Endothelial cell of umbilical vein (primary cell): ENCODE measurements around the gene GRWD1. TPM values are rescaled to one million over a fixed set of nuclear protein-coding genes. Genes with fewer than 3 reads are reported as not detected.

Experiments
- BruUV-seq: library from RNA; stranded (reverse); fragments of 400-500 nt; replicated peaks from 2 replicates; lab custom pipeline; 2021; lab: Mats Ljungman, UMichigan
- CTCF ChIA-PET: fragments of 300-600, 350-600 bp; sonication (Branson Sonifier 250); formaldehyde crosslinking; loops from one replicate; lab custom pipeline; 2021; ENCODE audit warnings: antibody characterized with exemption, inconsistent platforms; lab: Charles Lee
- POLR2A ChIA-PET: fragments of 300-600, 350-600 bp; sonication (Branson Sonifier 250); formaldehyde crosslinking; loops from one replicate; lab custom pipeline; 2021; ENCODE audit warnings: antibody characterized with exemption, inconsistent platforms; lab: Charles Lee
- DNase-seq: peaks from one replicate; pipeline ENCODE4 v3.0.0-alpha.2; 2011; ENCODE audit warnings: low read depth, low spot score
- FAIRE-seq: peaks from 2 replicates; lab custom pipeline; 2011; peaks lifted over from hg19 to GRCh38; lab: Jason Lieb, UNC
- H2AFZ ChIP-seq: 2 replicates; pipeline ENCODE4 v1.6.0; 2012; ENCODE audit warnings: low read depth, low read length, control low read depth, inconsistent platforms
- H3K27ac ChIP-seq: 2 replicates; pipeline ENCODE4 v1.5.1; 2011; ENCODE audit warnings: low read depth, mild to moderate bottlenecking, control low read depth, low read length, moderate library complexity; ENCODE audit not compliant: insufficient read depth
- H3K27me3 ChIP-seq, 2 experiments: 2 replicates each; pipeline versions ENCODE4 v1.6.0 to v1.6.1; 2011; ENCODE audit warnings: low read length in 2 of 2, mixed read lengths in 1 of 2; ENCODE audit not compliant: control insufficient read depth in 2 of 2, insufficient read depth in 2 of 2
- H3K36me3 ChIP-seq, 2 experiments: 2 replicates in 1 of 2; 3 replicates in 1 of 2; pipeline ENCODE4 v1.5.1; 2011; ENCODE audit warnings: low read length in 2 of 2, mild to moderate bottlenecking in 1 of 2, moderate library complexity in 1 of 2; ENCODE audit not compliant: control insufficient read depth in 2 of 2, insufficient read depth in 2 of 2; ENCODE audit errors: extremely low read depth in 1 of 2
- H3K4me1 ChIP-seq: 3 replicates; pipeline ENCODE4 v1.5.1; 2011; ENCODE audit warnings: mild to moderate bottlenecking, low read length; ENCODE audit not compliant: control insufficient read depth, insufficient read depth; ENCODE audit errors: extremely low read depth
- H3K4me2 ChIP-seq: 2 replicates; pipeline ENCODE4 v1.6.1; 2011; ENCODE audit warnings: low read length, control low read depth, mixed read lengths; ENCODE audit not compliant: insufficient read depth
- H3K4me3 ChIP-seq, 3 experiments: fragments of 200-600 bp in 1 of 3; sonication (generic), shearing (Covaris generic) in 1 of 3; replicated peaks in 1 of 3; 2 replicates each; pipeline ENCODE4 v1.5.1; 2011 to 2016; ENCODE audit warnings: control low read depth in 3 of 3, low read length in 3 of 3, mild to moderate bottlenecking in 2 of 3, inconsistent platforms in 1 of 3, low read depth in 1 of 3, moderate library complexity in 1 of 3; ENCODE audit not compliant: insufficient read depth in 1 of 3
- H3K79me2 ChIP-seq: 2 replicates; pipeline ENCODE4 v1.6.0; 2012; ENCODE audit warnings: low read length, inconsistent platforms; ENCODE audit not compliant: control insufficient read depth, insufficient read depth
- H3K9ac ChIP-seq: replicated peaks from 2 replicates; pipeline ENCODE3; 2011; ENCODE audit warnings: low read length, control low read depth; ENCODE audit not compliant: insufficient read depth; ENCODE audit errors: extremely low read depth
- H3K9me1 ChIP-seq: replicated peaks from 3 replicates; pipeline ENCODE4 v1.6.0; 2011; ENCODE audit warnings: mild to moderate bottlenecking, low read length; ENCODE audit not compliant: control insufficient read depth, insufficient read depth; ENCODE audit errors: extremely low read depth
- H3K9me3 ChIP-seq: replicated peaks from 2 replicates; pipeline ENCODE4 v1.5.1; 2012; ENCODE audit warnings: low read length, inconsistent platforms; ENCODE audit not compliant: control insufficient read depth, insufficient read depth
- H4K20me1 ChIP-seq: replicated peaks from 2 replicates; pipeline ENCODE3; 2011; ENCODE audit warnings: mild to moderate bottlenecking, low read length; ENCODE audit not compliant: control insufficient read depth, insufficient read depth; ENCODE audit errors: extremely low read depth
- FOS ChIP-seq: IDR thresholded peaks from 2 replicates; pipeline ENCODE4 v1.6.1; 2011; ENCODE audit warnings: mild to moderate bottlenecking, low read length, moderate library complexity, borderline replicate concordance; ENCODE audit not compliant: insufficient read depth
- JUN ChIP-seq: IDR thresholded peaks from 2 replicates; pipeline ENCODE4 v1.6.1; 2011; ENCODE audit warnings: borderline replicate concordance, low read depth; ENCODE audit not compliant: insufficient read length, insufficient read depth
- MYC ChIP-seq: IDR thresholded peaks from one replicate; pipeline ENCODE4 v1.6.1; 2011; ENCODE audit warnings: mild to moderate bottlenecking, low read depth, low read length
- POLR2A ChIP-seq: IDR thresholded peaks from 2 replicates; pipeline ENCODE4 v1.6.1; 2012; ENCODE audit warnings: low read depth, mild to moderate bottlenecking, control low read depth, low read length
- POLR2AphosphoS5 ChIP-seq: IDR thresholded peaks from 2 replicates; pipeline ENCODE4 v1.6.1; 2012; ENCODE audit warnings: low read depth, mild to moderate bottlenecking, control low read depth, low read length, moderate library complexity; ENCODE audit not compliant: insufficient read depth
- dilution Hi-C: fragments of 300-500 bp; cut with MboI; formaldehyde crosslinking; loops from one replicate; pipeline ENCODE4 v1.15.0; 2019; ENCODE audit warnings: low sequenced_read_pairs; ENCODE audit not compliant: extremely low pct_ligation_motif_present
- intact Hi-C: fragments of 100-400 bp; cut with micrococcal nuclease; formaldehyde crosslinking; loops from one replicate; pipeline ENCODE4 v1.10.0; 2022
- polyA plus RNA-seq, 4 experiments: library from polyadenylated mRNA; depleted of rRNA in 3 of 4; stranded (reverse) in 3 of 4; unstranded in 1 of 4; fragments of >200 nt; gene quantifications; 2 replicates each; pipeline versions ENCODE4 v1.2.1 to v1.2.3, GENCODE V29; 2011 to 2012; ENCODE audit warnings: missing spikeins in 1 of 4
- total RNA-seq: library from RNA; stranded (reverse); gene quantifications from 2 replicates; pipeline ENCODE4 v1.2.3, GENCODE V29; 2021
- TF ChIP-seq, protein P1 (sequence below): IDR thresholded peaks from 2 replicates; pipeline ENCODE4 v1.6.1; 2011; ENCODE audit not compliant: insufficient read depth, insufficient read length

Gene GRWD1
- total and polyA plus RNA-seq, 2 donors (not counting 3 experiments of a cell fraction or from before 2014, with no cell fraction given): 26.3 to 52.7 TPM

DNA sequence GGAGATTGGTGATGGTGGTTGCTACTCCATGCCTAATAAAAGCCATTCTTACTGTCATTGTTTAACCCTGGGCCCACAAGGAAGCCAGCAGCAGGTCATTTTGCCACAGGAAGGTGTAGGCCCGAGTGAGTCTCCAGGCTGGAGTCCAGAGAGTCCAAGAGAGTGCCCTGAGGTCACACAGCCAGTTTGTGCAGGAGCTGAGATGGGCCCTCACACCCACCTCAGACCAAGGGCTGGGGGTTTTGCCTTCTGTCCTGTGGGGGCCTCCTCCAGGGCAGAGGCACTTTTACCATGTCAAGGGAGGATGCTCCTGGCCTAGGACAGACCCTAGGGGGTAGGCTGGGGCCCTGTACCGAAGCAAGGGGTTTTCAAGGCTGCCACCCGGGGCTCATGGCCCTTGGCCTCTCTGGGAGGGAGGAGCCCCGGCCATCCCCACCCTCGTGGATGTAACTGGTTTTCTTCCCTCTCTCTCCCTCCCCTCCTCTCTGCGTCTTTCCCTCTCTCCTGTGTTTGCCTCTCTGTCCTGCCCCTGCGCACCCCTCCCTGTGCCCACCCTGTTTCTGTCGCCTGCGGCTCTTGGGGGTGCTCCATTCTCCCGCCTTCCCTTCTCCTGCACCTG lies 31.4 kb downstream of the GRWD1 start:
- no peaks in the 10 kb centered on the region for H3K27me3 ChIP-seq
- ChIA-PET POLR2A (no interaction called here), CTCF (no interaction called here)
- no TSS peak for BruUV-seq
- H3K9me1 ChIP-seq: no peaks in the 10 kb centered on the region
- DNase-seq (no peak), FAIRE-seq (no peak)
- no peaks in the 10 kb centered on the region for H4K20me1 ChIP-seq
- no peak overlapping the region for H3K27ac ChIP-seq
- H3K9ac ChIP-seq: no peak overlapping the region
- H3K4me2 ChIP-seq: no peak overlapping the region
- peaks cover 19% of the 10 kb centered on the region for H3K4me1 ChIP-seq
- dilution Hi-C loops: no loop called here
- H3K9me3 ChIP-seq: no peaks in the 10 kb centered on the region
- peaks cover 21 to 57% of the 10 kb centered on the region in 2 experiments for H3K36me3 ChIP-seq
- H3K79me2 ChIP-seq: peaks cover under 1% of the 10 kb centered on the region
- H3K4me3 ChIP-seq: no peak overlapping the region
- TF ChIP-seq POLR2A: peak; percentile 15
- no peak for TF ChIP-seq FOS
- TF ChIP-seq, protein P1, sequence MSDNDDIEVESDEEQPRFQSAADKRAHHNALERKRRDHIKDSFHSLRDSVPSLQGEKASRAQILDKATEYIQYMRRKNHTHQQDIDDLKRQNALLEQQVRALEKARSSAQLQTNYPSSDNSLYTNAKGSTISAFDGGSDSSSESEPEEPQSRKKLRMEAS: no peak
- no peak overlapping the region for H2AFZ ChIP-seq
- intact Hi-C loops: no loop called here

DNA sequence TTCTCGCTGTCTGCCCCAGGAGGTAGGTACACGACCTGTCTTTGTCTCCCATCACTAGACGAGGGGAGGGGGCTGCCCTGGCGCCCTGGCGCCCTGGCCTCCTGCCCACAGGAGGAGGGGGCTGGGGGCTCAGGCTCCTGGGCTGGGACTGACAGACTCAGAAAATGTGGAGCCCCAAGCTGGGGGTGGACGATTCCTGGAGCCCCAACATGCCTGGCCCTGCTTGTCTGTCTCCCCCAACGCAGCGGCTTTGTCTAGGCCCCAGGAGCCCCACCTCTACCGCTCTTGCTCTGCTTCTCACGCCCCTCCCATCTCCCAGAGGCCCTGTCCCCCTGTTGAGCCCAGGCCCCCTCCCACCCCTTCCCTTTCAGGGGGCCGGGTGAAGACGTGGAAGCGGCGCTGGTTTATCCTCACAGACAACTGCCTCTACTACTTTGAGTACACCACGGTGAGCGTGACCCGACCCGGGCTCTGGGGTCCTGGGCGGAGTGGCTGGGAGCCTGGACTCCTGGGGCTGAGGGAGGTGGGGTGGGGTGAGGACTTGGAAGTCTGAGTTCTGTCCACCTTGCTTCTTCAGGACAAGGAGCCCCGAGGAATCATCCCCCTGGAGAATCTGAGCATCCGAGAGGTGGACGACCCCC lies 32.0 kb downstream of the GRWD1 start:
- intact Hi-C loops (no loop called here), dilution Hi-C loops (no loop called here)
- CTCF ChIA-PET: no interaction called here
- no peaks in the 10 kb centered on the region for H3K9me3 ChIP-seq
- H3K9me1 ChIP-seq: no peaks in the 10 kb centered on the region
- H4K20me1 ChIP-seq: no peaks in the 10 kb centered on the region
- TF ChIP-seq JUN (no peak), FOS (no peak), MYC (no peak), POLR2AphosphoS5 (no peak)
- TF ChIP-seq, protein P1: no peak
- peaks cover 23% of the 10 kb centered on the region for H3K4me1 ChIP-seq
- no peak overlapping the region for H3K9ac ChIP-seq
- no peaks in the 10 kb centered on the region for H3K79me2 ChIP-seq
- FAIRE-seq (no peak), DNase-seq (no peak)
- POLR2A ChIA-PET: no interaction called here
- no peak overlapping the region for H3K27ac ChIP-seq
- BruUV-seq: no TSS peak
- H3K27me3 ChIP-seq: no peaks in the 10 kb centered on the region
- peaks cover 21 to 53% of the 10 kb centered on the region in 2 experiments for H3K36me3 ChIP-seq
- no peak overlapping the region for H2AFZ ChIP-seq
- no peak overlapping the region for H3K4me2 ChIP-seq
- no peak overlapping the region for H3K4me3 ChIP-seq
